ENCODE data around the gene WAC. TPM values are rescaled to one million over a fixed set of nuclear protein-coding genes. Genes with fewer than 3 reads are reported as not detected.

The WAC gene
- total RNA-seq, 2 donors from 2014 or later = 136 to 146 TPM

GRCh38 chr10:28542728-28543127, 9.8 kb downstream of the WAC start:
- Mint-ChIP-seq H3K4me1 (ENCODE audit: low read depth in 2 of 2) (peaks cover 36 to 49% of the 10 kb centered on the region in 2 donors), H3K4me3 (no peak overlapping the region), H3K9me3 (no peaks in the 10 kb centered on the region), H3K27ac (peak overlapping the region in 1 of 2 donors; percentile 1), H3K36me3 (peaks cover 36% of the 10 kb centered on the region), H3K27me3 (no peaks in the 10 kb centered on the region)
- ATAC-seq (no peak), DNase-seq (ENCODE audit: low spot score) (no peak)

DNA sequence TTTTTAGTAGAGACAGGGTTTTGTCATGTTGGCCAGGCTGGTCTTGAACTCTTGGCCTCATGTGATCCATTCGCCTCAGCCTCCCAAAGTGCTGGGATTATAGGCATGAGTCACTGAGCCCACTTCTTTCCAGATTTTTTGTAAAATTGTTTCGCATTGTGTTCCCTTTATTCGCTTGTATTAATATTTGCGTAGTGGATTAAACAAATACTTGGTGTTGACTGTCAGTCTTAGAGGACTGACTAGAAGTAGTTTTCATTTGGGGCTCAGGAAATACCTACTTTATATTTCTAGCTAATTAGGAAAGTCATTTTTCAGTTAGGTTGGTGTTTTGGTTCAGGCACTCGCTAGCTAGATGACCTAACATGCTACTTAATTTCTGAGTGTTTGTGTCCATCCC, 11.1 kb downstream of the WAC start:
- H3K27ac Mint-ChIP-seq = peak overlapping the region; percentile 11 to 33
- no peak overlapping the region for H3K4me3 Mint-ChIP-seq
- DNase-seq (ENCODE audit: low spot score) (no peak), ATAC-seq (no peak)
- peaks cover 41% of the 10 kb centered on the region for H3K36me3 Mint-ChIP-seq
- H3K9me3 Mint-ChIP-seq = no peaks in the 10 kb centered on the region
- no peaks in the 10 kb centered on the region for H3K27me3 Mint-ChIP-seq
- peaks cover 40 to 55% of the 10 kb centered on the region in 2 donors for H3K4me1 Mint-ChIP-seq (ENCODE audit: low read depth in 2 of 2)

GRCh38 chr10:28545967-28546644, 13.2 kb downstream of the WAC start:
- DNase-seq (ENCODE audit: low spot score) = no peak
- H3K36me3 Mint-ChIP-seq = peaks cover 50% of the 10 kb centered on the region
- no peaks in the 10 kb centered on the region for H3K27me3 Mint-ChIP-seq
- H3K4me3 Mint-ChIP-seq = peak overlapping the region; percentile 32
- H3K4me1 Mint-ChIP-seq (ENCODE audit: low read depth in 2 of 2) = peaks cover 47 to 66% of the 10 kb centered on the region in 2 donors
- no peak for ATAC-seq
- peak overlapping the region; percentile 26 to 40 for H3K27ac Mint-ChIP-seq
- no peaks in the 10 kb centered on the region for H3K9me3 Mint-ChIP-seq

GRCh38 chr10:28548781-28549498, 16.0 kb downstream of the WAC start:
- H3K27me3 Mint-ChIP-seq = no peaks in the 10 kb centered on the region
- no peaks in the 10 kb centered on the region for H3K9me3 Mint-ChIP-seq
- H3K27ac Mint-ChIP-seq = peak overlapping the region in 1 of 2 donors; percentile 59
- ATAC-seq (no peak), DNase-seq (ENCODE audit: low spot score) (no peak)
- H3K36me3 Mint-ChIP-seq = peaks cover 48% of the 10 kb centered on the region
- peak overlapping the region; percentile 13 for H3K4me3 Mint-ChIP-seq
- peaks cover 52 to 69% of the 10 kb centered on the region in 2 donors for H3K4me1 Mint-ChIP-seq (ENCODE audit: low read depth in 2 of 2)

- no peak for ATAC-seq
- DNase-seq (ENCODE audit: low spot score) = no peak
- no peaks in the 10 kb centered on the region for H3K27me3 Mint-ChIP-seq
- H3K36me3 Mint-ChIP-seq = peaks cover 58% of the 10 kb centered on the region
- no peaks in the 10 kb centered on the region for H3K9me3 Mint-ChIP-seq
- no peak overlapping the region for H3K4me3 Mint-ChIP-seq
- peak overlapping the region in 1 of 2 donors; percentile 59 for H3K27ac Mint-ChIP-seq
- H3K4me1 Mint-ChIP-seq (ENCODE audit: low read depth in 2 of 2) = peaks cover 61 to 75% of the 10 kb centered on the region in 2 donors
Measured at GRCh38 chr10:28551086-28551485, 18.2 kb downstream of the WAC start.

DNA sequence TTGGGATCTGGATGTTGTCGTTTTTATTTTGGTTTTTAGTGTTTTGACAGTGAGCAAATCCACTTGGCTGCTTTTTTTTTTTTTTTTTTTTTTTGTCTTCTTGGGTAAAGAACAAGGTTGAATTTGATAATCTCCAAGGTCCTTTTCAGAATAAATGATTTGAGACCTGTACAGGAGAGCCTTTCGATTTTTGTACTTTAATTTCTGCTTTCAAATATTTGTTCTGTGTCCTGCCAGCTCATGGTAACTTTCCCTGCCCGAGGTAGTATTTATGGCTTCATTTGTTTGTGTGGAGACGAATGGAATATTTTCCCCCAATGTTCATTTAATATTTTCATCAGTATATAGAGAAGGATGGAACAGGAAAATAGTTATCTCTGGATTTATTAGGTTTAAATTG, 19.9 kb downstream of the WAC start:
- Mint-ChIP-seq H3K4me3 (peak overlapping the region; percentile 18), H3K27ac (peak overlapping the region; percentile 60 to 62), H3K36me3 (peaks cover 55% of the 10 kb centered on the region), H3K9me3 (no peaks in the 10 kb centered on the region), H3K4me1 (ENCODE audit: low read depth in 2 of 2) (peaks cover 67 to 80% of the 10 kb centered on the region in 2 donors), H3K27me3 (no peaks in the 10 kb centered on the region)
- no peak for ATAC-seq
- DNase-seq (ENCODE audit: low spot score) = no peak

- no peak for ATAC-seq
- H3K4me3 Mint-ChIP-seq = no peak overlapping the region
- H3K27ac Mint-ChIP-seq = peak overlapping the region; percentile 11 to 40
- H3K36me3 Mint-ChIP-seq = peaks cover 52% of the 10 kb centered on the region
- peaks cover 65 to 77% of the 10 kb centered on the region in 2 donors for H3K4me1 Mint-ChIP-seq (ENCODE audit: low read depth in 2 of 2)
- no peaks in the 10 kb centered on the region for H3K9me3 Mint-ChIP-seq
- H3K27me3 Mint-ChIP-seq = no peaks in the 10 kb centered on the region
- no peak for DNase-seq (ENCODE audit: low spot score)
Measured at GRCh38 chr10:28554009-28554408, 21.1 kb downstream of the WAC start.

DNA sequence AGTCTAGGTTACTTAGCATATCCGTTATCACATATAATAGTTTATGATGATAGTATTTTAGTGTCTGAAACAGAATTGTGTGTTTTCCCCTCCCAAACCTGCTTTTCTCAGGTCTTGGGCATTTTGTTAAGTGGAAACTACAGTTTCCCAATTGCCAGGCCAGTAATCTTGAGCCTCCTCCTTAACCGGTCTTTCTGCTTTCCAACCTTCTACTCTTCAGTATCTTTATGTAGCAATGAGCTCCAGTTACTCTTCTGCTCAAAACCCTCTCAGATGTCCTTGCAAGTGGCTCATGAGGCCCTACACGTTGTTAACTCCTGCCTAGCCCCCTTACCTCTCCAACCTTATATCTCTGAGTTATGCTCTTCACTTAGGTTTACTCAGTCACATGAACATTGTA, 22.0 kb downstream of the WAC start:
- H3K9me3 Mint-ChIP-seq = no peaks in the 10 kb centered on the region
- H3K36me3 Mint-ChIP-seq = peaks cover 49% of the 10 kb centered on the region
- peak overlapping the region; percentile 28 for H3K4me3 Mint-ChIP-seq
- ATAC-seq (no peak), DNase-seq (ENCODE audit: low spot score) (no peak)
- H3K27me3 Mint-ChIP-seq = no peaks in the 10 kb centered on the region
- H3K4me1 Mint-ChIP-seq (ENCODE audit: low read depth in 2 of 2) = peaks cover 66 to 77% of the 10 kb centered on the region in 2 donors
- H3K27ac Mint-ChIP-seq = peak overlapping the region; percentile 11 to 40

DNA sequence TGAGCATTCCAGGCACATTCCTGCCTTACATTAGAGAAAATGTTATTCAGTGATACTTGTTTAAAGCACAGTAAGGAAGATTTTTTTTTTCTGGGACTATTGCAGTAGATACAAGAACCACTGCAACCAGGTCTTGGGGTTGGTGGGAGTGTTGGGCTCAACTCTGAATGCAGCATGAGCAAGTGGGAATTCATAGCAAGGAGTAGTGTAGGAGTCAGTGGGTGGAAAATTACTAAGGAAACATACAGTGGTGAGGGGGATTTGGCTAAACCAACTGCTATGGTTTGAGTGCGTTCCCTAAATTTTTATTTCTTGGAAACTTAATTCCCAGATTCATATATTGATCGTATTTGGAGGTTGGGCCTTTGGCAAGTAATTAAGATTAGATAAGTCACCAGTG, 22.4 kb downstream of the WAC start:
- peak overlapping the region in 1 of 2 donors; percentile 11 for H3K27ac Mint-ChIP-seq
- no peaks in the 10 kb centered on the region for H3K27me3 Mint-ChIP-seq
- ATAC-seq = no peak
- peaks cover 46% of the 10 kb centered on the region for H3K36me3 Mint-ChIP-seq
- H3K4me1 Mint-ChIP-seq (ENCODE audit: low read depth in 2 of 2) = peaks cover 65 to 77% of the 10 kb centered on the region in 2 donors
- H3K4me3 Mint-ChIP-seq = no peak overlapping the region
- H3K9me3 Mint-ChIP-seq = no peaks in the 10 kb centered on the region
- no peak for DNase-seq (ENCODE audit: low spot score)

DNA sequence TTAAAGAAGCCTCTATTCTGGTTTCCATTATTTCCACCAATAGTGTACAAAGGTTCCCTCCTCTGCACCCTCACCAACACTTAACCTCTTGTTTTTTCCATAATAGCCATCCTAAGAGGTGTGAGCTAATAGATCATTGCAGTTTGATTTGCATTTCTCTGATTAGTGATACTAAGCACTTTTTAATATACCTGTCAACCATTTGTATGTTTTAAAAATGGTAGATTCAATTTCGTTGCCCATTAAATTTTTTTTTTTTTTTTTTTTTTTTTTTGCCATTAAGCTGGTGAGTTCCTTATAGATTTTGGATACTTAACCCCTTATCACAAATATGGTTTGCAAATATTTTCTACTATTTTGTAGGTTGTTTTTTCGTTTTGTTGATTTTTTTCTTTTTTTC, 23.2 kb downstream of the WAC start:
- Mint-ChIP-seq H3K9me3 (no peaks in the 10 kb centered on the region), H3K36me3 (peaks cover 51% of the 10 kb centered on the region), H3K4me3 (no peak overlapping the region), H3K4me1 (ENCODE audit: low read depth in 2 of 2) (peaks cover 65 to 76% of the 10 kb centered on the region in 2 donors), H3K27ac (no peak overlapping the region), H3K27me3 (no peaks in the 10 kb centered on the region)
- DNase-seq (ENCODE audit: low spot score) (no peak), ATAC-seq (no peak)

DNA sequence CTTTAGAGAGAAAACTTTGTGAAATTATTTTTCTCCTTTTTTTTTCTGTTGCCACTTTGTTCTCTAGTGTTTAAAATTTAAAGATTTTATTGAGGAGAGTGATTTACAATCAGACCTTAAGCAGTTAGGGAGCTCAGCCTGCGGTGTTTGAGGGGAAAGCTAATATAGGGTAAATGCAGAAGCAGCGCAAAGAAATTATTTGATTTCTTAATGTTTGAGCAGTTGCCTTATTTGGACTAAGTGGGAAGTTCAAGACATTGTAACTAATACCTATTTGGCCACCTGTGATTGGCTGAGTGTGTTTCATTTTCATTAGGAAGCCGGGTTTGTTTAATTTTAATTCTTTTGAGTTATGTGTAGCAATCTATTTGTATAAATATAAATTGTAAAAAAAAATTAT, 25.3 kb downstream of the WAC start:
- Mint-ChIP-seq H3K27me3 (no peaks in the 10 kb centered on the region), H3K4me1 (ENCODE audit: low read depth in 2 of 2) (peaks cover 49 to 62% of the 10 kb centered on the region in 2 donors), H3K9me3 (no peaks in the 10 kb centered on the region), H3K27ac (no peak overlapping the region), H3K4me3 (no peak overlapping the region), H3K36me3 (peaks cover 35% of the 10 kb centered on the region)
- no peak for DNase-seq (ENCODE audit: low spot score)
- ATAC-seq = no peak

- Mint-ChIP-seq H3K4me3 (no peak overlapping the region), H3K27ac (no peak overlapping the region), H3K27me3 (no peaks in the 10 kb centered on the region), H3K36me3 (peaks cover 35% of the 10 kb centered on the region), H3K4me1 (ENCODE audit: low read depth in 2 of 2) (peaks cover 50 to 63% of the 10 kb centered on the region in 2 donors), H3K9me3 (no peaks in the 10 kb centered on the region)
- DNase-seq (ENCODE audit: low spot score) (no peak), ATAC-seq (no peak)
Measured at GRCh38 chr10:28558923-28559508, 26.1 kb downstream of the WAC start.

DNA sequence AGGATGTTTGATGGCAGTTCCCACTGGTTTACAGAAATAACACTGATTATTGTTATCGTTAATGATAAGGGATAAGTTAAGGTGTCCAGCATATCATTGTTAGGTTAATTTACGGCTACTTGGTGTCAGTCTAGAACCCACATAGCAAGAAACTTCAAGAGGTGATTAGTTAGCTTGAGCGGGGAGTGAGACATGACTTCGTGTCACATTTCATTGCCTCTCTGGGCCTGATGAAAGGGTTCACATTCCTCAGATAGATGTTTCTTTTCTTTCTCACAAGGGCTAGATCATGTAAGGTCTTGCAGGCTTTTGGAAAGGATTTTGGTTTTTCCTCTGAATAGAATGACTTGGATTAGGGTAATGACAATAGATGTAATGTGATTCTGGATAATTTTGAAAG, 26.7 kb downstream of the WAC start:
- DNase-seq (ENCODE audit: low spot score) (no peak), ATAC-seq (no peak)
- H3K27ac Mint-ChIP-seq = no peak overlapping the region
- H3K36me3 Mint-ChIP-seq = peaks cover 31% of the 10 kb centered on the region
- no peaks in the 10 kb centered on the region for H3K9me3 Mint-ChIP-seq
- H3K4me3 Mint-ChIP-seq = no peak overlapping the region
- H3K27me3 Mint-ChIP-seq = no peaks in the 10 kb centered on the region
- H3K4me1 Mint-ChIP-seq (ENCODE audit: low read depth in 2 of 2) = peaks cover 50 to 62% of the 10 kb centered on the region in 2 donors

DNA sequence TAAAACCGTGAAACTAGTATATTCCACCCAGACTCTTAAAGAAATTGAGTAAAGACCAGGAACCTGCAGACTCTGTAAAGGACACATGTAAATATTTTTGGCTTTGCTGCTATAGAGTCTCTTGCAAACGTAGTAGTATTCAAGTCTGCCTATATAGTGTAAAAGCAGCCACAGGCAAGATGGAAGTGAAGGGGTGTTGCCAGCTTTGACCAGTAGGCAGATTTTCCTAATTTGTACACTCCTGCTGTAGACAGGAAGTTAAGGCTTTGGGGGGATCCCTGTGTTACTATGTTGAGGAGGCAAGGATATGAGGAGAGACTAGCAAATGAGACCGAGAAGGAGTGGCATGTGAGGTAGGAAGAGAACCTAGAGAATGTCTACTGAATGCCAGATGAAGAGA, 27.7 kb downstream of the WAC start:
- no peak for ATAC-seq
- DNase-seq (ENCODE audit: low spot score) = no peak
- Mint-ChIP-seq H3K27me3 (no peaks in the 10 kb centered on the region), H3K9me3 (no peaks in the 10 kb centered on the region), H3K36me3 (peaks cover 21% of the 10 kb centered on the region), H3K27ac (peak overlapping the region in 1 of 2 donors; percentile 1), H3K4me3 (no peak overlapping the region), H3K4me1 (ENCODE audit: low read depth in 2 of 2) (peaks cover 45 to 62% of the 10 kb centered on the region in 2 donors)
